ENCODE data around the gene HTR6. TPM values are rescaled to one million over a fixed set of nuclear protein-coding genes. Genes with fewer than 3 reads are reported as not detected.

HTR6 gene
- total RNA-seq, 1 donor from 2014 or later, result not detected

- H3K4me3 ChIP-seq, result peak overlapping the region; percentile 33
- H3K4me1 ChIP-seq, result peaks cover 43% of the 10 kb centered on the region
- peak overlapping the region; percentile 62 for H3K27ac ChIP-seq
Measured at GRCh38 chr1:19648689-19649088, 16.0 kb upstream of the HTR6 start.

DNA sequence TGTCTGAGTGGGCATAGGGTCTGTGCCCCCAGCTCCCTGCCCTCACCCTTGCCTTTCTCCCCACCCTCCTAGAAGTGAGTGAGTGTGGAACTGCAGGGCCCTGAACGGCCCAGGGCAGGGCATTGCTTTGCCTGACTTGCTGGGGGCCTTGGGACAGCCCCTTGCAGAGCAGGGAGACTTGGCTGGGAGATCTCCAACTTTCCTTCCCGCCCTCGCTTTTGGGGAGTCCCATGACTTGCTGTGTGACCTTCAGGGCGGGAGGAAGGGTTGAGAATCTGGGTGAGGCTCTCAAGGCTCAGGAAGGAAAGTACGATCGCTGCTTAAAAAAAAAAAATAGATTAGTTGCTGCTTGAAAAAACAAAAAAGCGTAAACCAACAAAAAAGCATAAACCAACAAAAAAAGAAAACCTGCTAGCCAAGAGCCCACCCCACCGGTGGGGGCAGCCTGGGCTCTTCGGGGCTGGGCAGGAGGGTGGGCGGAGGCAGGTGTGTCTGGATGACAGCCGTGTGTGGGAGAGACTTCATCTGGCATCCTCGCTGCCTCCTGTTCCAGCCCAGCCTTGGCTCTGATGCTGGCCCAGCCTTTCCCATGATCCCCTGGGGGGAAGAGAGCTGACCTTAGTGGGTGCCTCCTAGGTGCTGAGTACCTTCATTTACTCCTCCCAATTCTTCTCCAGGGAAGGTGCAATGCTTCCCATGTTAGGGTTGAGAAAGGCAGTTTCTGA is 14.1 kb upstream of the HTR6 start:
- no peak for TF ChIP-seq CTCF (IDR thresholded peaks at IDR 0.05)
- Histone ChIP-seq H3K9me3 (no peaks in the 10 kb centered on the region), H3K4me3 (peak overlapping the region; percentile 0), H3K27me3 (ENCODE audit: low read depth) (peaks cover 6% of the 10 kb centered on the region), H3K27ac (peak overlapping the region; percentile 53), H3K4me1 (peaks cover 50% of the 10 kb centered on the region), H3K36me3 (peaks cover 6% of the 10 kb centered on the region)
- DNase-seq, result no peak
- no peak for ATAC-seq
- intact Hi-C loops (cut with DNase I), result no loop called here

More at GRCh38 chr1:19648689-19649088, 16.0 kb upstream of the HTR6 start:
- TF ChIP-seq CTCF (IDR thresholded peaks at IDR 0.05), result peak; percentile 19
- Histone ChIP-seq H3K9me3 (no peaks in the 10 kb centered on the region), H3K27me3 (ENCODE audit: low read depth) (peaks cover 17% of the 10 kb centered on the region), H3K36me3 (no peaks in the 10 kb centered on the region)
- ATAC-seq, result no peak
- DNase-seq, result no peak
- intact Hi-C loops (cut with DNase I), result no loop called here

GRCh38 chr1:19651141-19651737 is 13.4 kb upstream of the HTR6 start:
- TF ChIP-seq CTCF (IDR thresholded peaks at IDR 0.05), result peak; percentile 61
- Histone ChIP-seq H3K4me1 (peaks cover 47% of the 10 kb centered on the region), H3K27ac (peak overlapping the region; percentile 53), H3K4me3 (peak overlapping the region; percentile 0), H3K9me3 (no peaks in the 10 kb centered on the region), H3K27me3 (ENCODE audit: low read depth) (peaks cover 5% of the 10 kb centered on the region), H3K36me3 (peaks cover 10% of the 10 kb centered on the region)
- ATAC-seq, result peak; percentile 56 to 69
- intact Hi-C loops (cut with DNase I), result no loop called here
- DNase-seq, result no peak

- Histone ChIP-seq H3K36me3 (peaks cover 10% of the 10 kb centered on the region), H3K9me3 (no peaks in the 10 kb centered on the region), H3K27ac (no peak overlapping the region), H3K4me1 (peaks cover 40% of the 10 kb centered on the region), H3K27me3 (ENCODE audit: low read depth) (no peaks in the 10 kb centered on the region), H3K4me3 (no peak overlapping the region)
- peak; percentile 67 to 78 for ATAC-seq
- no peak for DNase-seq
- no peak for TF ChIP-seq CTCF (IDR thresholded peaks at IDR 0.05)
- intact Hi-C loops (cut with DNase I), result no loop called here
Measured at GRCh38 chr1:19654386-19654785, 10.3 kb upstream of the HTR6 start.

GRCh38 chr1:19654886-19655717 is 9.6 kb upstream of the HTR6 start:
- H3K9me3 ChIP-seq, result no peaks in the 10 kb centered on the region
- H3K27ac ChIP-seq, result no peak overlapping the region
- intact Hi-C loops (cut with DNase I), result no loop called here
- no peak for TF ChIP-seq CTCF (IDR thresholded peaks at IDR 0.05)
- peaks cover 40% of the 10 kb centered on the region for H3K4me1 ChIP-seq
- ATAC-seq (peak; percentile 11 to 19), DNase-seq (no peak)
- no peak overlapping the region for H3K4me3 ChIP-seq
- no peaks in the 10 kb centered on the region for H3K27me3 ChIP-seq (ENCODE audit: low read depth)
- peaks cover 10% of the 10 kb centered on the region for H3K36me3 ChIP-seq

Data from lower lobe of right lung (tissue), 2 donors.